Keratinocyte (primary cell): Measurements from ENCODE around the gene PTPRN2. TPM values are rescaled to one million over a fixed set of nuclear protein-coding genes. Genes with fewer than 3 reads are reported as not detected.

Experiments
- DNase-seq: peaks from one replicate; pipeline ENCODE4 v3.0.0-alpha.2; 2011; ENCODE audit warnings: low read depth, missing footprints, low spot score
- FAIRE-seq: peaks from 2 replicates; lab custom pipeline; 2011; peaks lifted over from hg19 to GRCh38; lab: Jason Lieb, UNC
- H2AFZ ChIP-seq: 2 replicates; pipeline ENCODE4 v1.6.0; 2012; ENCODE audit warnings: low read length, control low read depth, inconsistent platforms; ENCODE audit not compliant: control insufficient read depth
- H3K27ac ChIP-seq: 2 replicates; pipeline ENCODE4 v1.5.1; 2011; ENCODE audit warnings: low read length; ENCODE audit not compliant: control insufficient read depth, insufficient read depth
- H3K27me3 ChIP-seq: 3 replicates; pipeline ENCODE4 v1.6.0; 2011; ENCODE audit warnings: low read length; ENCODE audit not compliant: control insufficient read depth, insufficient read depth; ENCODE audit errors: extremely low read depth
- H3K36me3 ChIP-seq, 2 experiments: 2 replicates in 1 of 2; 3 replicates in 1 of 2; pipeline ENCODE4 v1.5.1; 2011; ENCODE audit warnings: low read length in 2 of 2, mild to moderate bottlenecking in 1 of 2; ENCODE audit not compliant: control insufficient read depth in 2 of 2, insufficient read depth in 2 of 2; ENCODE audit errors: extremely low read depth in 1 of 2
- H3K4me1 ChIP-seq: 3 replicates; pipeline ENCODE4 v1.5.1; 2011; ENCODE audit warnings: low read length; ENCODE audit not compliant: control insufficient read depth, insufficient read depth; ENCODE audit errors: extremely low read depth
- H3K4me2 ChIP-seq: 3 replicates; pipeline ENCODE4 v1.6.0; 2011; ENCODE audit warnings: low read depth, low read length; ENCODE audit not compliant: control insufficient read depth, insufficient read depth; ENCODE audit errors: extremely low read depth
- H3K4me3 ChIP-seq, 3 experiments: fragments of 200-600 bp in 1 of 3; sonication (generic) in 1 of 3; 2 replicates in 2 of 3; 3 replicates in 1 of 3; pipeline ENCODE4 v1.5.1; 2011 to 2016; ENCODE audit warnings: low read length in 3 of 3, mild to moderate bottlenecking in 3 of 3, control low read depth in 2 of 3, inconsistent platforms in 1 of 3, low read depth in 1 of 3, mixed read lengths in 1 of 3, mixed run types in 1 of 3, moderate library complexity in 1 of 3; ENCODE audit not compliant: control insufficient read depth in 2 of 3, insufficient read depth in 2 of 3; ENCODE audit errors: extremely low read depth in 1 of 3
- H3K79me2 ChIP-seq: 2 replicates; pipeline ENCODE4 v1.6.0; 2012; ENCODE audit warnings: low read length; ENCODE audit not compliant: control insufficient read depth, insufficient read depth
- H3K9ac ChIP-seq: 3 replicates; pipeline ENCODE4 v1.6.0; 2011; ENCODE audit warnings: low read length; ENCODE audit not compliant: control insufficient read depth, insufficient read depth; ENCODE audit errors: extremely low read depth
- H3K9me1 ChIP-seq: 3 replicates; pipeline ENCODE4 v1.6.0; 2011; ENCODE audit warnings: low read length; ENCODE audit not compliant: control insufficient read depth, insufficient read depth; ENCODE audit errors: extremely low read depth
- H3K9me3 ChIP-seq: 2 replicates; pipeline ENCODE4 v1.5.1; 2012; ENCODE audit warnings: low read depth, low read length; ENCODE audit not compliant: control insufficient read depth
- H4K20me1 ChIP-seq: 3 replicates; pipeline ENCODE4 v1.6.0; 2011; ENCODE audit warnings: low read length; ENCODE audit not compliant: control insufficient read depth, insufficient read depth; ENCODE audit errors: extremely low read depth
- EZH2 ChIP-seq: IDR thresholded peaks from one replicate; pipeline ENCODE4 v1.6.1; 2012; ENCODE audit warnings: inconsistent platforms, mild to moderate bottlenecking, low read length, moderate library complexity
- dilution Hi-C: fragments of 300-500 bp; cut with MboI; formaldehyde crosslinking; loops from one replicate; pipeline ENCODE4 v1.7.0; 2020; ENCODE audit warnings: low sequenced_read_pairs; ENCODE audit not compliant: extremely low pct_ligation_motif_present
- polyA plus RNA-seq, 5 experiments: library from polyadenylated mRNA; depleted of rRNA in 3 of 5; stranded (reverse) in 3 of 5; stranded (forward) in 1 of 5; unstranded in 1 of 5; fragments of >200 nt; gene quantifications; 1 replicate in 1 of 5; 2 replicates in 3 of 5; 3 replicates in 1 of 5; pipeline versions ENCODE4 v1.2.1 to v1.2.3, GENCODE V29; 2011 to 2012; ENCODE audit warnings: missing spikeins in 2 of 5, low read depth in 1 of 5, low replicate concordance in 1 of 5
- TF ChIP-seq, protein P1 (sequence below), 3 experiments: IDR thresholded peaks in 1 of 3; conservative IDR thresholded peaks in 1 of 3; optimal IDR thresholded peaks in 1 of 3; 2 replicates in 2 of 3; 3 replicates in 1 of 3; pipeline versions ENCODE3 to v1.5.1; 2011; ENCODE audit warnings: low read length in 3 of 3, mild to moderate bottlenecking in 3 of 3, moderate library complexity in 2 of 3, control low read depth in 1 of 3, inconsistent platforms in 1 of 3; ENCODE audit not compliant: insufficient read depth in 2 of 3; ENCODE audit errors: extremely low read depth in 1 of 3

Gene PTPRN2
- polyA plus RNA-seq, 1 donor (not counting 4 experiments of a cell fraction or from before 2014, with no cell fraction given), result not detected

DNA sequence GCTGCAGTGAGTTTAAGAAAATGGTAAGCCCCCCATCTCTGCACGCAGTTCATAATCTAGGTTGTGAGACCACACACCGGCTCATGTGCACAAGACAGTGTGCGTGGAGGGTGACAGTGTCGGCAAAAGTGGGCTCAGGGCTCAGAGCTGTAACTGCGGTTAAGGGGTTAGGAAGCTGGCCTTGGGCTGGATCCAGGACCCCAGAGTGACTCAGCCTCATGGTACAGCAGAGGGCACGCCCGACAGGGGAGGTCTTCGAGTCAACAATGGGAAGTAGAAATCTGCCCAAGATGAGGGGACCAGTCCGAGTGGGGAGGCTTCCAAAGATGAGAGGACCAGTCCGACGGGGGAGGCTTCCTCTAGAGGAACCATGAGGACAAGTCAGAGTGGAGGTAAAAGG lies 813.1 kb downstream of the PTPRN2 start:
- no peak for FAIRE-seq

DNA sequence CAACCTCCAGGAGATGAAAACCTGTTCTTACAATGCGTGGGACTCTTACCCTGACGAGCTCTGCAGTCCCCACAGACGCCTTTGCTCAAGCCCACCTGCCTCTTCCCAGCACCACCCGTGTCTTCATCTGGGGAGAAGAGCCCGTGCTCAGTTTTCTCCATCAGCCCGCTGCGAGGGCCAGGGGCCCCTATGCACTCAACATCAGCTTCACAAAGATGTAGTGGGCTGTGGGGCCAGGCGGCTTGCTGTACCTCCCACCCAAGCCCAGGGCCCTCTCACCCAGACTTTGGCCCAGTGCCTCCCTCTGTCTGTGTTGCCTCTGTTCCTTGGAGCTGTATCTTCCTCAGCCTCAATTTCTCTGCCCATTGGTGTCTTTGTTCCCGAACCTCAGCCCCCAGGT lies 814.3 kb downstream of the PTPRN2 start:
- no peaks in the 10 kb centered on the region for H3K36me3 ChIP-seq
- no peak overlapping the region for H2AFZ ChIP-seq
- no peaks in the 10 kb centered on the region for H4K20me1 ChIP-seq
- no peaks in the 10 kb centered on the region for H3K4me1 ChIP-seq
- TF ChIP-seq EZH2, result no peak
- TF ChIP-seq, protein P1, sequence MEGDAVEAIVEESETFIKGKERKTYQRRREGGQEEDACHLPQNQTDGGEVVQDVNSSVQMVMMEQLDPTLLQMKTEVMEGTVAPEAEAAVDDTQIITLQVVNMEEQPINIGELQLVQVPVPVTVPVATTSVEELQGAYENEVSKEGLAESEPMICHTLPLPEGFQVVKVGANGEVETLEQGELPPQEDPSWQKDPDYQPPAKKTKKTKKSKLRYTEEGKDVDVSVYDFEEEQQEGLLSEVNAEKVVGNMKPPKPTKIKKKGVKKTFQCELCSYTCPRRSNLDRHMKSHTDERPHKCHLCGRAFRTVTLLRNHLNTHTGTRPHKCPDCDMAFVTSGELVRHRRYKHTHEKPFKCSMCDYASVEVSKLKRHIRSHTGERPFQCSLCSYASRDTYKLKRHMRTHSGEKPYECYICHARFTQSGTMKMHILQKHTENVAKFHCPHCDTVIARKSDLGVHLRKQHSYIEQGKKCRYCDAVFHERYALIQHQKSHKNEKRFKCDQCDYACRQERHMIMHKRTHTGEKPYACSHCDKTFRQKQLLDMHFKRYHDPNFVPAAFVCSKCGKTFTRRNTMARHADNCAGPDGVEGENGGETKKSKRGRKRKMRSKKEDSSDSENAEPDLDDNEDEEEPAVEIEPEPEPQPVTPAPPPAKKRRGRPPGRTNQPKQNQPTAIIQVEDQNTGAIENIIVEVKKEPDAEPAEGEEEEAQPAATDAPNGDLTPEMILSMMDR (optimal IDR thresholded peaks at IDR 0.05 in 1 of 3, IDR thresholded peaks at IDR 0.05 in 1 of 3, conservative IDR thresholded peaks at IDR 0.05 in 1 of 3; ENCODE audit: extremely low read depth in 1 of 3, insufficient read depth in 2 of 3, low read length in 3 of 3), result no peak
- H3K79me2 ChIP-seq, result no peaks in the 10 kb centered on the region
- no peak overlapping the region for H3K4me2 ChIP-seq
- H3K27ac ChIP-seq, result no peak overlapping the region
- DNase-seq, result no peak
- H3K9ac ChIP-seq, result no peak overlapping the region
- H3K27me3 ChIP-seq, result no peaks in the 10 kb centered on the region
- no peak overlapping the region for H3K4me3 ChIP-seq
- dilution Hi-C loops, result no loop called here
- FAIRE-seq, result no peak
- no peaks in the 10 kb centered on the region for H3K9me1 ChIP-seq
- H3K9me3 ChIP-seq, result peaks cover 28% of the 10 kb centered on the region

More for the DNA sequence above, 813.1 kb downstream of the PTPRN2 start:
- Histone ChIP-seq H4K20me1 (no peaks in the 10 kb centered on the region), H3K4me1 (no peaks in the 10 kb centered on the region), H3K4me2 (no peak overlapping the region), H3K27me3 (no peaks in the 10 kb centered on the region), H3K79me2 (no peaks in the 10 kb centered on the region), H3K36me3 (no peaks in the 10 kb centered on the region), H2AFZ (no peak overlapping the region), H3K9me1 (no peaks in the 10 kb centered on the region), H3K4me3 (no peak overlapping the region), H3K27ac (no peak overlapping the region), H3K9me3 (peaks cover 29% of the 10 kb centered on the region), H3K9ac (no peak overlapping the region)
- dilution Hi-C loops, result no loop called here
- DNase-seq, result no peak
- no peak for TF ChIP-seq EZH2
- TF ChIP-seq, protein P1 (optimal IDR thresholded peaks at IDR 0.05 in 1 of 3, IDR thresholded peaks at IDR 0.05 in 1 of 3, conservative IDR thresholded peaks at IDR 0.05 in 1 of 3; ENCODE audit: extremely low read depth in 1 of 3, insufficient read depth in 2 of 3, low read length in 3 of 3), result no peak
